Measurements from ENCODE around the gene FKBP11.

The FKBP11 gene

GRCh38 chr12:48925304-48926011 lies at the start of gene FKBP11:
Gene FKBP11, minus strand, starts transcription at chr12:48925492. Its CDS starts 64 bp downstream, at chr12:48925428.
- DNase-seq, result peak in 1 of 2 experiments; percentile 5

GRCh38 chr12:48973941-48974673 lies 48.8 kb upstream of the FKBP11 start:
- no peak for DNase-seq

- DNase-seq, result no peak
These were observed 48.2 kb upstream of the FKBP11 start for GRCh38 chr12:48973531-48973930.

GRCh38 chr12:48972952-48973483 lies 47.7 kb upstream of the FKBP11 start:
- no peak for DNase-seq

GRCh38 chr12:48972213-48972951 lies 47.1 kb upstream of the FKBP11 start:
- peak; percentile 22 to 39 for DNase-seq

GRCh38 chr12:48970702-48971334 lies 45.5 kb upstream of the FKBP11 start:
- peak in 1 of 2 experiments; percentile 42 for DNase-seq

GRCh38 chr12:48969833-48970701 lies 44.8 kb upstream of the FKBP11 start:
- no peak for DNase-seq

GRCh38 chr12:48969160-48969771 lies 44.0 kb upstream of the FKBP11 start:
- no peak for DNase-seq

GRCh38 chr12:48968467-48968866 lies 43.2 kb upstream of the FKBP11 start:
- no peak for DNase-seq

- no peak for DNase-seq
These were observed 42.7 kb upstream of the FKBP11 start for GRCh38 chr12:48967991-48968390.

GRCh38 chr12:48966177-48966895 lies 41.0 kb upstream of the FKBP11 start:
- peak; percentile 54 to 68 for DNase-seq

GRCh38 chr12:48965298-48965838 lies 40.1 kb upstream of the FKBP11 start:
- no peak for DNase-seq

- DNase-seq, result no peak
These were observed 36.5 kb upstream of the FKBP11 start for GRCh38 chr12:48961801-48962200.

- DNase-seq, result no peak
These were observed 36.0 kb upstream of the FKBP11 start for GRCh38 chr12:48961331-48961730.

GRCh38 chr12:48960834-48961233 lies 35.5 kb upstream of the FKBP11 start:
- no peak for DNase-seq

- DNase-seq, result no peak
These were observed 32.7 kb upstream of the FKBP11 start for GRCh38 chr12:48958049-48958388.

- DNase-seq, result peak; percentile 87 to 88
These were observed 32.1 kb upstream of the FKBP11 start, which contains the start of gene ARF3 for GRCh38 chr12:48957141-48958048. Gene ARF3, minus strand, starts transcription at chr12:48957487. Its CDS starts 16,392 bp downstream, at chr12:48941095.

- DNase-seq, result peak; percentile 70 to 79
These were observed 31.2 kb upstream of the FKBP11 start for GRCh38 chr12:48956279-48957140.

Data from AML-193 (cell line).